ENCODE data around the gene TECPR1.
A peak's percentile ranks its signal among the peaks of the same experiment; 100 is the strongest.

DNA sequence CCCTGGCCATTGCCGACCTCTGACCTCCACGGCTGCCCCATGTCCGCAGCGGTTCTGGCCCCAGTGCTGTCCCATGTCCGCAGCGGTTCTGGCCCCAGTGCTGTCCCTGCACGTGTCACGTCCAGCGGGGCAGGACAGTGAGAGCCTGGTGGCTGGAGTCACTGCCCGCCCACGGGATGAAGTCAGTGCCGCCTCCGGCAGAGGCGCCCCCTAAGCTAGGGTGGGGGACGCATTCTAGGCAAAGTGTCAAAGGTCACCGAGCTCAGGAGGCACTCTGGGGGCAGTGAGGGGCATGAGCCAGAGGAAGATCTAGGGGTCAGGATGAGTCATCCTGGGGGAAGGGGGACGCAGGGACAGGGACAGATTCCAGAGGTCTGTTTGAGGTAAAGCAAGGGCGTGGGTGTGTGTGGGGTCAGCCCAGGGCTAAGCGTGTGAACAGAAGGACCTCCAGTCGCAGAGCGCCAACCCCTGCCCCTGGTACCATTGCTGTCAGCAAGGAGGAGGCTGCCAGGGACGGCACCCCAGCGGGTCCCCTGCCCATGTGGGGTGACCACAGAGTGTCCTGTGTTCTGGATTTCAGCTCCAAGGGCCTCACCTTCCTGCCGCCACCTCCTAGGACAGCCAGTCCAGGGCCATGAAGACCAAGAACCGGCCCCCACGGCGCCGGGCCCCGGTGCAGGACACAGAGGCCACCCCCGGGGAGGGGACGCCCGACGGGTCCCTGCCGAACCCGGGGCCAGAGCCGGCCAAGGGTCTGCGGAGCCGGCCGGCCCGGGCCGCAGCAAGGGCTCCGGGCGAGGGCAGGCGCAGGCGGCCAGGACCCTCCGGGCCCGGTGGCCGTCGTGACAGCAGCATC lies 40.1 kb downstream of the TECPR1 start:
- TF ChIP-seq POLR2A (IDR thresholded peaks at IDR 0.05): peak in 2 of 3 donors; percentile 58 to 70
- no peak for TF ChIP-seq CTCF (IDR thresholded peaks at IDR 0.05)
